Esophagus (tissue), 2 donors: ENCODE data around the gene BAG3. TPM values are rescaled to one million over a fixed set of nuclear protein-coding genes. Genes with fewer than 3 reads are reported as not detected.
A peak's percentile ranks its signal among the peaks of the same experiment; 100 is the strongest.

Experiments
- H3K27ac ChIP-seq, 2 donors: one replicate each; pipeline ENCODE4 v1.5.1; 2013; ENCODE audit warnings: low read depth in 2 of 2, mild to moderate bottlenecking in 2 of 2, inconsistent platforms in 1 of 2, low read length in 1 of 2, moderate library complexity in 1 of 2
- H3K27me3 ChIP-seq, 2 donors: one replicate each; pipeline ENCODE4 v1.6.1; 2013; ENCODE audit warnings: low read length in 2 of 2, control low read depth in 1 of 2, mild to moderate bottlenecking in 1 of 2; ENCODE audit not compliant: insufficient read depth in 2 of 2, control insufficient read depth in 1 of 2
- H3K36me3 ChIP-seq, 2 donors: one replicate each; pipeline ENCODE4 v1.6.1; 2013; ENCODE audit warnings: low read length in 1 of 2; ENCODE audit not compliant: control insufficient read depth in 2 of 2, insufficient read depth in 2 of 2
- H3K4me1 ChIP-seq, 2 donors: one replicate each; pipeline ENCODE4 v1.6.1; 2013; ENCODE audit warnings: low read length in 1 of 2; ENCODE audit not compliant: control insufficient read depth in 2 of 2, insufficient read depth in 2 of 2
- H3K4me3 ChIP-seq, 2 donors: one replicate each; pipeline ENCODE4 v1.5.1; 2013; ENCODE audit warnings: low read length in 2 of 2, mild to moderate bottlenecking in 2 of 2, low read depth in 1 of 2, moderate library complexity in 1 of 2
- H3K9me3 ChIP-seq, 2 donors: one replicate each; pipeline ENCODE4 v1.6.1; 2013; ENCODE audit warnings: mild to moderate bottlenecking in 2 of 2, low read depth in 1 of 2, low read length in 1 of 2, moderate library complexity in 1 of 2; ENCODE audit not compliant: control insufficient read depth in 2 of 2, insufficient read depth in 1 of 2
- WGBS, 2 donors: extraction: QIAGEN DNeasy Blood & Tissue Kit; methylation state at CpG; one replicate each; pipeline ENCODE4 v1.1.7; 2013; 5-methylcytosine and 5-hydroxymethylcytosine counted together
- polyA plus RNA-seq, 2 donors: library from polyadenylated mRNA; stranded (reverse); fragments of 200-250 nt; gene quantifications; one replicate each; pipeline ENCODE4 v1.2.3, GENCODE V29; 2013
- donor health status: healthy with polysubstance abuse.
- donor health status: Bipolar disorder and iron deficiency.

The BAG3 gene
- polyA plus RNA-seq, 2 donors, result 39.4 to 57.2 TPM

DNA sequence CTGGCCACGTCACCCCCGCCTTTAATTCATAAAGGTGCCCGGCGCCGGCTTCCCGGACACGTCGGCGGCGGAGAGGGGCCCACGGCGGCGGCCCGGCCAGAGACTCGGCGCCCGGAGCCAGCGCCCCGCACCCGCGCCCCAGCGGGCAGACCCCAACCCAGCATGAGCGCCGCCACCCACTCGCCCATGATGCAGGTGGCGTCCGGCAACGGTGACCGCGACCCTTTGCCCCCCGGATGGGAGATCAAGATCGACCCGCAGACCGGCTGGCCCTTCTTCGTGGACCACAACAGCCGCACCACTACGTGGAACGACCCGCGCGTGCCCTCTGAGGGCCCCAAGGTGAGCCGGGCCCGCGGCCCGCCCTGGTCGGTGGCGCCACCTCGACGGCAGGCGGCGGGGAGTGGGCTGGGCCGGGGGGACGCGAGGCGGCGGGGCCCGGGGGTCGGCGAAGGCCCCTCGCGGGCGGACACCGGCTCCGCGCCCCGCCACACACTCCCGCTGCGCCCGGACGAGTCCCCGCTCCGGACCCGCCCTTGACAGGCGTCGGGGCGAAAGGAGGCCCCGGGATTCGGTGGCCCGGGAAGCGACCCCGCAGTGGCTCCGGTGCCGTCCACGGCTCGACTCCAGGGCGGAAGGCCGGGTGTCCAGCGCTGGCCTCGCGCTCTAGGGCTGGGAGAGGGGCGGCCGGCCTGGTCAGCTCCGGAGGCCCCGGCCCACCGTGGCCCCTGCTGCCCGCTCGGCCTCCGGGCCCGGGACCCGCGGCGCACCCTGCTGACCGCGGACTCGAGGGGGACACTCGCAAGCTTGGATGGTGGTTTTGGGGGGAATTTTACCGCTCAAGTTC, 557 bp downstream of the BAG3 start:
- Histone ChIP-seq H3K27ac (peak overlapping the region; percentile 88 to 95), H3K36me3 (no peaks in the 10 kb centered on the region), H3K4me1 (peaks cover 0 to 15% of the 10 kb centered on the region in 2 donors), H3K27me3 (no peaks in the 10 kb centered on the region), H3K4me3 (peak overlapping the region; percentile 73 to 99), H3K9me3 (no peaks in the 10 kb centered on the region)
- WGBS, 2 donors, result 0 to 1% methylated on average over 50 to 107 of the region's 107 CpGs

GRCh38 chr10:119652361-119652730, 1.2 kb downstream of the BAG3 start:
- 4 to 6% methylated on average over 3 of the region's 3 CpGs for WGBS, 2 donors

DNA sequence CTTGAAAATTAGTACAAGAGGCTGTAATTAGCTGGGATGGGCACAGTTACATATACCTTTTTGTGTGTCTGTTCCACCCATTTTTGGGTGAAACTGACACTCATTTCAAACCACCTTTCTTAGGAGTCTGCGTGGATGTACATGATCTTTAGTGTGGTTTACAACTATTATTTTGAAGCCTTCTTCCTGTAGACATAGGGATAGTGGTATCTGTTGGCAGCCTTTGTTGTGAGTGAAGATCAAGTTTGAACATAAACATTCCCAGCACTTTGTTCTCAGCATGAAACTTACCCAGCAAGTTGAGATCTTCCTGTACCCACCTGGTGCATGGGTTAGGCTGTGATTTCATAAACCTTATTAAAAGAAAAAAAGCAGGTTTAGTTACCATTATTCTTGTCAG, 2.0 kb downstream of the BAG3 start:
- 44 to 56% methylated on average over 1 of the region's 1 CpG for WGBS, 2 donors
- peak overlapping the region; percentile 53 to 95 for H3K27ac ChIP-seq
- H3K4me1 ChIP-seq, result peaks cover 7 to 24% of the 10 kb centered on the region in 2 donors
- no peaks in the 10 kb centered on the region for H3K9me3 ChIP-seq
- no peaks in the 10 kb centered on the region for H3K27me3 ChIP-seq
- H3K36me3 ChIP-seq, result peaks cover 0 to 6% of the 10 kb centered on the region in 2 donors
- peak overlapping the region; percentile 7 to 73 for H3K4me3 ChIP-seq

More at GRCh38 chr10:119652361-119652730, 1.2 kb downstream of the BAG3 start:
- Histone ChIP-seq H3K9me3 (no peaks in the 10 kb centered on the region), H3K27me3 (no peaks in the 10 kb centered on the region), H3K27ac (peak overlapping the region; percentile 88 to 95), H3K36me3 (peaks cover 0 to 4% of the 10 kb centered on the region in 2 donors), H3K4me1 (peaks cover 2 to 19% of the 10 kb centered on the region in 2 donors), H3K4me3 (peak overlapping the region; percentile 73 to 99)

GRCh38 chr10:119653916-119654315, 2.7 kb downstream of the BAG3 start:
- 33 to 59% methylated on average over 2 of the region's 2 CpGs for WGBS, 2 donors
- Histone ChIP-seq H3K36me3 (peaks cover 0 to 9% of the 10 kb centered on the region in 2 donors), H3K9me3 (no peaks in the 10 kb centered on the region), H3K27me3 (no peaks in the 10 kb centered on the region), H3K27ac (peak overlapping the region; percentile 70 to 95), H3K4me1 (peaks cover 11 to 30% of the 10 kb centered on the region in 2 donors), H3K4me3 (peak overlapping the region in 1 of 2 donors; percentile 73)

- WGBS, 2 donors, result 43 to 44% methylated on average over 6 of the region's 6 CpGs
- Histone ChIP-seq H3K27me3 (no peaks in the 10 kb centered on the region), H3K4me3 (peak overlapping the region in 1 of 2 donors; percentile 73), H3K36me3 (peaks cover 0 to 9% of the 10 kb centered on the region in 2 donors), H3K27ac (peak overlapping the region; percentile 94 to 95), H3K4me1 (peaks cover 17 to 37% of the 10 kb centered on the region in 2 donors), H3K9me3 (no peaks in the 10 kb centered on the region)
Measured at GRCh38 chr10:119654540-119654939, 3.4 kb downstream of the BAG3 start.

GRCh38 chr10:119655566-119656001, 4.4 kb downstream of the BAG3 start:
- WGBS, 2 donors, result 15 to 25% methylated on average over 11 of the region's 11 CpGs
- Histone ChIP-seq H3K4me1 (peaks cover 22 to 43% of the 10 kb centered on the region in 2 donors), H3K36me3 (peaks cover 0 to 13% of the 10 kb centered on the region in 2 donors), H3K4me3 (peak overlapping the region; percentile 12 to 73), H3K9me3 (no peaks in the 10 kb centered on the region), H3K27ac (peak overlapping the region; percentile 94 to 95), H3K27me3 (no peaks in the 10 kb centered on the region)

DNA sequence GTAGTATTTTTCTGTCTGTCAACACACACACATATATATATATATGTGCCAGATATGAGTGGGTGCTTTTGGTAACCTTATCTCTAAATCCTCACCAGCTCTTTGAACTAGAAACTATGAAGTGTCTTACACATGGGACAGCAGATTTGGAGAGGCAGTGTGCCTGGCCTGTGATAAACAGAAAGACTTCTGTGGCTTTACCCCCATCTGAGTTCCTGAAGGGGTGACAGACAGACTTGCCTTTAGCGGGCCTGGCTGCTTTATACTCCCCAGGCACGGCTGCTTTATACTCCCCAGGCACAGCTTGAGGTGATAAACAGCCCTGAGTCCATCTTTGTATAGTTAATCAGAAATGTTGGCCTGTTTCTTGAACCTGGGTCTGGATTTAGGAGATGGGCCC, 5.6 kb downstream of the BAG3 start:
- Histone ChIP-seq H3K36me3 (peaks cover 0 to 13% of the 10 kb centered on the region in 2 donors), H3K4me3 (no peak overlapping the region), H3K4me1 (peaks cover 22 to 43% of the 10 kb centered on the region in 2 donors), H3K9me3 (no peaks in the 10 kb centered on the region), H3K27ac (peak overlapping the region; percentile 84 to 95), H3K27me3 (no peaks in the 10 kb centered on the region)
- 50 to 52% methylated on average over 2 of the region's 2 CpGs for WGBS, 2 donors

- Histone ChIP-seq H3K4me3 (no peak overlapping the region), H3K9me3 (no peaks in the 10 kb centered on the region), H3K4me1 (peaks cover 22 to 45% of the 10 kb centered on the region in 2 donors), H3K36me3 (peaks cover 0 to 13% of the 10 kb centered on the region in 2 donors), H3K27ac (peak overlapping the region; percentile 79 to 84), H3K27me3 (no peaks in the 10 kb centered on the region)
- WGBS, 2 donors, result 19 to 51% methylated on average over 7 of the region's 7 CpGs
Measured at GRCh38 chr10:119657725-119658124, 6.5 kb downstream of the BAG3 start.

DNA sequence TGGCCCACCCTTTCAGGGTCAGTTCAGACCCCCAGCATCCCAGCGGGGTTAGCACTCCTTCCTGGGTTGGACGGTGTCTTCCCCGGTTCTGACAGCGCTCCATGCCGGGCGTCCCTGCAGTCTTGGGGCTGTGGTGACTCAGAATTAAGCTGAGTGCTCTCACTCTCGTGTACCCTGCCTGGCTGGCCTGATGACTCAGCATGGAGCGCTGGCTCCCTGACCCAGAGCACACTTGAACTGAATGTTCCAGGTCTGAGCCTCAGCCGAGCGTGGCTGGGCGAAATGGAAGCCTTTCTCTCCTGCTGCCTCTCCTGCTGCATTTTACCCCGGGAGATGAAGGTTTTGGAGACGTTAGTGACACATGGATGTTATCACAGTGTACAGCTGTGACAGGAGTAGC, 7.1 kb downstream of the BAG3 start:
- Histone ChIP-seq H3K36me3 (peaks cover 0 to 13% of the 10 kb centered on the region in 2 donors), H3K27ac (peak overlapping the region; percentile 87 to 90), H3K27me3 (no peaks in the 10 kb centered on the region), H3K4me3 (peak overlapping the region in 1 of 2 donors; percentile 4), H3K9me3 (no peaks in the 10 kb centered on the region), H3K4me1 (peaks cover 22 to 45% of the 10 kb centered on the region in 2 donors)
- 23 to 35% methylated on average over 13 of the region's 13 CpGs for WGBS, 2 donors
